Fibroblast of skin of left quadriceps (primary cell): Measurements from ENCODE around the gene C19orf85.

Experiments
- DNase-seq, 2 experiments: peaks; one replicate each; pipeline ENCODE4 v3.0.0-alpha.2; 2013; ENCODE audit warnings: low read depth in 2 of 2

Gene C19orf85

GRCh38 chr19:55477905-55478304 lies 13.4 kb upstream of the C19orf85 start:
- no peak for DNase-seq

- peak; percentile 96 to 97 for DNase-seq
Measured at GRCh38 chr19:55476100-55476775, 11.7 kb upstream of the C19orf85 start, which contains the start of gene ZNF628. ZNF628 (plus strand) TSS chr19:55476617; CDS start chr19:55479911, 3,294 bp downstream.

GRCh38 chr19:55474269-55475265 lies 10.0 kb upstream of the C19orf85 start:
- no peak for DNase-seq

- DNase-seq: no peak
Measured at GRCh38 chr19:55473225-55474012, 8.9 kb upstream of the C19orf85 start.

- DNase-seq: no peak
Measured at GRCh38 chr19:55472463-55472862, 7.9 kb upstream of the C19orf85 start.

GRCh38 chr19:55471266-55471665 lies 6.7 kb upstream of the C19orf85 start:
- DNase-seq: no peak

- DNase-seq: no peak
Measured at GRCh38 chr19:55468054-55468393, 3.5 kb upstream of the C19orf85 start.

GRCh38 chr19:55467236-55468053 lies 2.9 kb upstream of the C19orf85 start:
- no peak for DNase-seq

GRCh38 chr19:55466241-55466614 lies 1.7 kb upstream of the C19orf85 start:
- no peak for DNase-seq

- DNase-seq: no peak
Measured at GRCh38 chr19:55465460-55466240, 1.1 kb upstream of the C19orf85 start.

- DNase-seq: no peak
Measured at GRCh38 chr19:55464039-55464661, 401 bp downstream of the C19orf85 start.

- no peak for DNase-seq
Measured at GRCh38 chr19:55463583-55464031, 944 bp downstream of the C19orf85 start.

- no peak for DNase-seq
Measured at GRCh38 chr19:55462722-55463121, 1.8 kb downstream of the C19orf85 start.

GRCh38 chr19:55461974-55462626 lies 2.5 kb downstream of the C19orf85 start:
- no peak for DNase-seq

- DNase-seq: peak; percentile 99
Measured at GRCh38 chr19:55461259-55461973, 3.1 kb downstream of the C19orf85 start, which contains the start of gene ISOC2. ISOC2 (minus strand) TSS chr19:55461642; CDS start chr19:55456486, 5,156 bp downstream.

- peak; percentile 61 to 63 for DNase-seq
Measured at GRCh38 chr19:55460670-55461258, 3.8 kb downstream of the C19orf85 start.

- no peak for DNase-seq
Measured at GRCh38 chr19:55459950-55460657, 4.4 kb downstream of the C19orf85 start.
